Measurements from ENCODE around the gene ING3. TPM values are rescaled to one million over a fixed set of nuclear protein-coding genes. Genes with fewer than 3 reads are reported as not detected.
A peak's percentile ranks its signal among the peaks of the same experiment; 100 is the strongest.

The ING3 gene
- total and polyA plus RNA-seq, 2 donors (not counting 3 experiments of a cell fraction or from before 2014, with no cell fraction given) = 8.7 to 19.6 TPM

DNA sequence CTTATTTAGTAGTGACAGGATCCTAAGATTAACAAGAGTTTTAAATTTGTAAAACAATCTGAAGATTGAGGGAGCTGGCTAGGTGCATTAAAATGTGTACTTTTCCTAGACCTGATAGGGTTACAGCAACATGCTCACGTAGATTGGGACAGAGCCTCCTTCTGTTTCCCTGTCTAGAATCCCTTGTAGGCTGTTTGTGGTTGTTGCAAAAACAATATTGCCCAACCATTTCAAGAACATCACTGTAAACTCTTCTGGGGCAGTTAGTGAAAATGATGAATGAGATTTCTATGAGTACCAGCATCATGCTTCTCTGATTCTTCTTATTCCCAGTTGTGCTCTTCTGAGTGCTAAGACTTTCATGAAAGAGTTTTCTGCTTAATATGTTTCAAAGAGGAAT, 23.3 kb downstream of the ING3 start:
- no peak overlapping the region for H3K27ac ChIP-seq (ENCODE audit: insufficient read depth, low read depth, low read length)
- POLR2A ChIA-PET = no interaction called here
- dilution Hi-C loops (cut with MboI; ENCODE audit: extremely low pct_ligation_motif_present, low sequenced_read_pairs) (no loop called here), intact Hi-C loops (cut with micrococcal nuclease) (no loop called here)
- DNase-seq (ENCODE audit: low read depth, low spot score) (no peak), FAIRE-seq (no peak)
- H3K4me2 ChIP-seq (ENCODE audit: insufficient read depth, low read length) = no peak overlapping the region
- no peak overlapping the region for H2AFZ ChIP-seq (ENCODE audit: low read depth, low read length)
- no peak overlapping the region for H3K9ac ChIP-seq (replicated peaks; ENCODE audit: extremely low read depth, insufficient read depth, low read length)
- no peaks in the 10 kb centered on the region for H4K20me1 ChIP-seq (replicated peaks; ENCODE audit: control insufficient read depth, extremely low read depth, insufficient read depth, low read length)
- H3K4me3 ChIP-seq (replicated peaks in 1 of 3; ENCODE audit: insufficient read depth in 1 of 3, low read depth in 1 of 3, low read length in 3 of 3) = no peak overlapping the region
- H3K79me2 ChIP-seq (ENCODE audit: control insufficient read depth, insufficient read depth, low read length) = no peaks in the 10 kb centered on the region
- CTCF ChIA-PET = interaction anchor here (0.8 to 1.2 kb wide), 3 partner anchors 11 to 168 kb away, joined by 3 to 4 read pairs (median 3); no protein-coding TSS in a partner anchor
- H3K9me3 ChIP-seq (replicated peaks; ENCODE audit: control insufficient read depth, insufficient read depth, low read length) = no peaks in the 10 kb centered on the region
- H3K4me1 ChIP-seq (ENCODE audit: control insufficient read depth, extremely low read depth, insufficient read depth, low read length) = no peaks in the 10 kb centered on the region
- TF ChIP-seq POLR2A (IDR thresholded peaks at IDR 0.05; ENCODE audit: low read depth, low read length) (no peak), MYC (IDR thresholded peaks at IDR 0.05; ENCODE audit: low read depth, low read length) (no peak), POLR2AphosphoS5 (IDR thresholded peaks at IDR 0.05; ENCODE audit: insufficient read depth, low read depth, low read length) (no peak), GATA2 (IDR thresholded peaks at IDR 0.05; ENCODE audit: insufficient read depth, insufficient read length, low read depth, low read length) (no peak)
- peaks cover 7 to 13% of the 10 kb centered on the region in 2 experiments for H3K36me3 ChIP-seq (ENCODE audit: control insufficient read depth in 2 of 2, extremely low read depth in 1 of 2, insufficient read depth in 2 of 2, low read length in 2 of 2)
- BruUV-seq (replicated peaks) = no TSS peak
- H3K27me3 ChIP-seq (ENCODE audit: control insufficient read depth in 2 of 2, insufficient read depth in 2 of 2, low read length in 2 of 2) = no peaks in the 10 kb centered on the region
- no peaks in the 10 kb centered on the region for H3K9me1 ChIP-seq (replicated peaks; ENCODE audit: control insufficient read depth, extremely low read depth, insufficient read depth, low read length)

DNA sequence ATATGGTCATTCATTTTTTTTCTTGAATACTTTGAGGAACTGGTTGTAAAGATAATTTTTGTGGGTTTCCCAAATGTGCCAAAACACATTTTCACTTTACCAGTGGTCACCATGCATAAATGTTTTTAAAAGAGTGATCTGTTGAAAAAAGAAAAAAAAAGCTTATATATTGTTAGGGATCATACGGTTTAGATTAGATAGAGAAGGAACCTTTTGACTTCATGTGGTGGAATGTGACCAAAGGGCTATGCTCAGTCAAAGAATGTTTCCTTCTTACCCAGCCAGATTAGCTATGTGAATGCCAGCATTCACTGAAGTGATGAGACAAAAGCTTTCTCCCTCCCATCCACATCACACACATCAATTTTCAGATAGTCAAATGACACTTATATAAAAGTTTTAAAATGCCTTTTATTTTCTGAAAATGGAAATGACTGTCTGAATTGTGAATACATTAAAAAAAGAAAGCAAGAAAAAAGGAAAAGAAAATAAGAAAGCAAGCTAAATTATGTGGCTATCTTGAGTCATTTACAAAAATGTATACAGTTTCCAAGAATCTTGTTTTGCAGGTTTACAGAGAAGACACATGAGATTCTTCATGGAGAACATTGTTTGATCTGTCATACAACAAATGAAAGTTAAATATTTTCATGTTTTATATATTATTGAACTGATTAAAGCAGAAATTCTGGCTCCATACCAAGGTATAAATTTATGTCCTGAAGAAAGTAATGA, 29.4 kb downstream of the ING3 start:
- no peaks in the 10 kb centered on the region for H3K27me3 ChIP-seq (ENCODE audit: control insufficient read depth in 2 of 2, insufficient read depth in 2 of 2, low read length in 2 of 2)
- no peak overlapping the region for H2AFZ ChIP-seq (ENCODE audit: low read depth, low read length)
- BruUV-seq (replicated peaks) = no TSS peak
- no peaks in the 10 kb centered on the region for H3K79me2 ChIP-seq (ENCODE audit: control insufficient read depth, insufficient read depth, low read length)
- intact Hi-C loops (cut with micrococcal nuclease) (no loop called here), dilution Hi-C loops (cut with MboI; ENCODE audit: extremely low pct_ligation_motif_present, low sequenced_read_pairs) (loop anchor here (25.0 kb wide), 1 partner anchor 107 kb away; no protein-coding TSS in a partner anchor)
- no peaks in the 10 kb centered on the region for H4K20me1 ChIP-seq (replicated peaks; ENCODE audit: control insufficient read depth, extremely low read depth, insufficient read depth, low read length)
- H3K27ac ChIP-seq (ENCODE audit: insufficient read depth, low read depth, low read length) = no peak overlapping the region
- no peaks in the 10 kb centered on the region for H3K9me3 ChIP-seq (replicated peaks; ENCODE audit: control insufficient read depth, insufficient read depth, low read length)
- H3K4me1 ChIP-seq (ENCODE audit: control insufficient read depth, extremely low read depth, insufficient read depth, low read length) = no peaks in the 10 kb centered on the region
- H3K4me3 ChIP-seq (replicated peaks in 1 of 3; ENCODE audit: insufficient read depth in 1 of 3, low read depth in 1 of 3, low read length in 3 of 3) = no peak overlapping the region
- H3K4me2 ChIP-seq (ENCODE audit: insufficient read depth, low read length) = no peak overlapping the region
- no peaks in the 10 kb centered on the region for H3K9me1 ChIP-seq (replicated peaks; ENCODE audit: control insufficient read depth, extremely low read depth, insufficient read depth, low read length)
- peak; percentile 57 for FAIRE-seq
- H3K9ac ChIP-seq (replicated peaks; ENCODE audit: extremely low read depth, insufficient read depth, low read length) = no peak overlapping the region
- H3K36me3 ChIP-seq (ENCODE audit: control insufficient read depth in 2 of 2, extremely low read depth in 1 of 2, insufficient read depth in 2 of 2, low read length in 2 of 2) = peaks cover 0 to 3% of the 10 kb centered on the region in 2 experiments
- ChIA-PET POLR2A (no interaction called here), CTCF (interaction anchor here (0.6 to 3.2 kb wide), 6 partner anchors 29 to 188 kb away, joined by 3 to 18 read pairs (median 8); partner anchors contain the start of gene ING3)
- no peak for DNase-seq (ENCODE audit: low read depth, low spot score)
- TF ChIP-seq MYC (IDR thresholded peaks at IDR 0.05; ENCODE audit: low read depth, low read length) (no peak), JUN (IDR thresholded peaks at IDR 0.05; ENCODE audit: borderline replicate concordance, insufficient read depth, insufficient read length, low read depth) (no peak), POLR2AphosphoS5 (IDR thresholded peaks at IDR 0.05; ENCODE audit: insufficient read depth, low read depth, low read length) (no peak), EZH2 (IDR thresholded peaks at IDR 0.05; ENCODE audit: borderline replicate concordance, low read depth, low read length, severe bottlenecking) (no peak), FOS (IDR thresholded peaks at IDR 0.05; ENCODE audit: borderline replicate concordance, insufficient read depth, low read length) (no peak), GATA2 (IDR thresholded peaks at IDR 0.05; ENCODE audit: insufficient read depth, insufficient read length, low read depth, low read length) (no peak), POLR2A (IDR thresholded peaks at IDR 0.05; ENCODE audit: low read depth, low read length) (no peak)
- TF ChIP-seq, protein P1, sequence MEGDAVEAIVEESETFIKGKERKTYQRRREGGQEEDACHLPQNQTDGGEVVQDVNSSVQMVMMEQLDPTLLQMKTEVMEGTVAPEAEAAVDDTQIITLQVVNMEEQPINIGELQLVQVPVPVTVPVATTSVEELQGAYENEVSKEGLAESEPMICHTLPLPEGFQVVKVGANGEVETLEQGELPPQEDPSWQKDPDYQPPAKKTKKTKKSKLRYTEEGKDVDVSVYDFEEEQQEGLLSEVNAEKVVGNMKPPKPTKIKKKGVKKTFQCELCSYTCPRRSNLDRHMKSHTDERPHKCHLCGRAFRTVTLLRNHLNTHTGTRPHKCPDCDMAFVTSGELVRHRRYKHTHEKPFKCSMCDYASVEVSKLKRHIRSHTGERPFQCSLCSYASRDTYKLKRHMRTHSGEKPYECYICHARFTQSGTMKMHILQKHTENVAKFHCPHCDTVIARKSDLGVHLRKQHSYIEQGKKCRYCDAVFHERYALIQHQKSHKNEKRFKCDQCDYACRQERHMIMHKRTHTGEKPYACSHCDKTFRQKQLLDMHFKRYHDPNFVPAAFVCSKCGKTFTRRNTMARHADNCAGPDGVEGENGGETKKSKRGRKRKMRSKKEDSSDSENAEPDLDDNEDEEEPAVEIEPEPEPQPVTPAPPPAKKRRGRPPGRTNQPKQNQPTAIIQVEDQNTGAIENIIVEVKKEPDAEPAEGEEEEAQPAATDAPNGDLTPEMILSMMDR (IDR thresholded peaks at IDR 0.05; ENCODE audit: extremely low read depth in 1 of 2, insufficient read depth in 1 of 2, low read depth in 1 of 2, low read length in 2 of 2) = no peak
- TF ChIP-seq, protein P2, sequence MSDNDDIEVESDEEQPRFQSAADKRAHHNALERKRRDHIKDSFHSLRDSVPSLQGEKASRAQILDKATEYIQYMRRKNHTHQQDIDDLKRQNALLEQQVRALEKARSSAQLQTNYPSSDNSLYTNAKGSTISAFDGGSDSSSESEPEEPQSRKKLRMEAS (IDR thresholded peaks at IDR 0.05; ENCODE audit: insufficient read depth, insufficient read length) = no peak
